Choroid plexus epithelial cell (primary cell): ENCODE results near the gene NANOS3.

Experiments used
- DNase-seq: peaks from one replicate; pipeline ENCODE4 v3.0.0-alpha.2; 2010; ENCODE audit warnings: low read depth
- H3K4me3 ChIP-seq: 2 replicates; pipeline ENCODE4 v1.5.1; 2011; ENCODE audit warnings: low read depth, mild to moderate bottlenecking, control low read depth, low read length, moderate library complexity
- CTCF ChIP-seq: conservative IDR thresholded peaks from 2 replicates; pipeline ENCODE4 v1.5.1; 2011; ENCODE audit warnings: low read depth, mild to moderate bottlenecking, control low read depth, inconsistent platforms, low read length, moderate library complexity

Gene NANOS3

GRCh38 chr19:13861714-13862531 lies 15.0 kb upstream of the NANOS3 start:
- TF ChIP-seq CTCF, result peak; percentile 90
- peak overlapping the region; percentile 56 for H3K4me3 ChIP-seq
- DNase-seq, result peak; percentile 92

- no peak for TF ChIP-seq CTCF
- no peak for DNase-seq
- no peak overlapping the region for H3K4me3 ChIP-seq
Measured at GRCh38 chr19:13864046-13864666, 12.8 kb upstream of the NANOS3 start.

GRCh38 chr19:13864667-13865570 lies 12.0 kb upstream of the NANOS3 start:
- H3K4me3 ChIP-seq, result peak overlapping the region; percentile 57
- no peak for DNase-seq
- no peak for TF ChIP-seq CTCF

- no peak for TF ChIP-seq CTCF
- DNase-seq, result no peak
Measured at GRCh38 chr19:13865571-13866462, 11.1 kb upstream of the NANOS3 start.

GRCh38 chr19:13866463-13867046 lies 10.4 kb upstream of the NANOS3 start:
- no peak for DNase-seq
- peak overlapping the region; percentile 57 for H3K4me3 ChIP-seq
- TF ChIP-seq CTCF, result no peak

More at GRCh38 chr19:13865571-13866462, 11.1 kb upstream of the NANOS3 start:
- H3K4me3 ChIP-seq, result peak overlapping the region; percentile 57

GRCh38 chr19:13868663-13869062 lies 8.3 kb upstream of the NANOS3 start:
- no peak overlapping the region for H3K4me3 ChIP-seq
- DNase-seq, result no peak
- no peak for TF ChIP-seq CTCF
